ENCODE measurements around the gene PLAAT1.

Gene PLAAT1

GRCh38 chr3:193240850-193241706, at the start of gene PLAAT1:
Gene PLAAT1 (plus strand): TSS chr3:193241222. CDS start chr3:193255651, 14,429 bp downstream.
- peak; percentile 53 for DNase-seq

- no peak for DNase-seq
Measured at GRCh38 chr3:193194371-193194770, 46.7 kb upstream of the PLAAT1 start.

DNA sequence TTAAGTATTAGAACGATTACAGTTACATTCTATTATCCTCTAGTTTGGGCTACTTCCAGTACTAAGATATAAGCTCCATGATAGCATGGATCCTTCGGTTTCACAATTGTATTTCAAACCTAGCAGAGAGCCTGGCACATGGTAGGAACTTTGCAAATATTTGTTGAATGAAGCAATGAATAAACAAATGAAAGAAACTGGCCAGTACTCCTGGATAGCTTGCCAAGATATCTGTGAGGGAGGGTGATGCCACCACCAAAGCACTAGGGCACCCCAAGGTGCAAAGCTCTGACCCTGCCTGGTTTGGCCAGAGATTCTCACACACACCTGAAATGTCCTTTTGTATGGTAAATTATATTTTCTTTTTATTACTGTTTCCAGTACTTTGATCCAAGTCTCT, 44.3 kb upstream of the PLAAT1 start:
- no peak for DNase-seq

GRCh38 chr3:193207290-193208273, 33.4 kb upstream of the PLAAT1 start:
- no peak for DNase-seq

DNA sequence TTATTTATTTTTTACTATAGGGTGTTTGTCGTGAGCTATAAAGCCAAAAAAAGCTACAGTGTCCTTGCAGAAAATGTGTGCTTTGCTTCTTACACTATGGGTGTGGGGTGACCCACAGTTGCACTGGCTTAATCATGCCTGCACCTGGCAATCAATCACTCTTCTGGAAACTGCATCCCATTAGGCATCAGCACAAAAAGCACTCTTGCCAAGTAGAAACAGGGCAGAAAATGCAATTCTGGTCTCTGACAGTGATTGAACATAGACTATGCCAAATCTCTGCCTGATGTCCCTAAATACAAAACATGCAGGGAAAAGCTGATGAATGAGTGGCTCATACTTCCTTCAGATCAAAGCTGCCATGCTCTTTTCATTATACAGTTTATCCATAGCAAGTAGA, 30.4 kb upstream of the PLAAT1 start:
- DNase-seq: peak; percentile 18

GRCh38 chr3:193211173-193211572, 29.8 kb upstream of the PLAAT1 start:
- DNase-seq: no peak

DNA sequence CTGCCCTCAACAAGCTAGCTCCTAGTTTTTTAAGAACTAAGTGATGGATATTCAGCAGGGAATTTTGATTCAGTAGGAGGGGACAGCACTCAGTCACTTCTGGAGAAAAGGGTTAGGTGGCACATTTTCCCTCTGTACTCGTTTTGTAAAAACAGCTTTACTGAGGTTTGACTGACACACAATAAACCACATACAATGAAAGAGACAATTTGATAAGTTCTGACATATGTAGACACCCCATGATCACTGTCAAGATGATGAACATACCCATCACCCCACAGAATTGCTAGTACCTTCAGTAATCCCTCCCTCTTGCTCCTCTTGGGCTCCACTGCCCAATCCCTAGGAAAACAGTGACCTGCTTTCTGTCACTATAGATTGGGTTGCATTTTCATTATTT, 29.0 kb upstream of the PLAAT1 start:
- DNase-seq: no peak

- DNase-seq: no peak
Measured at GRCh38 chr3:193212844-193213243, 28.2 kb upstream of the PLAAT1 start.

DNA sequence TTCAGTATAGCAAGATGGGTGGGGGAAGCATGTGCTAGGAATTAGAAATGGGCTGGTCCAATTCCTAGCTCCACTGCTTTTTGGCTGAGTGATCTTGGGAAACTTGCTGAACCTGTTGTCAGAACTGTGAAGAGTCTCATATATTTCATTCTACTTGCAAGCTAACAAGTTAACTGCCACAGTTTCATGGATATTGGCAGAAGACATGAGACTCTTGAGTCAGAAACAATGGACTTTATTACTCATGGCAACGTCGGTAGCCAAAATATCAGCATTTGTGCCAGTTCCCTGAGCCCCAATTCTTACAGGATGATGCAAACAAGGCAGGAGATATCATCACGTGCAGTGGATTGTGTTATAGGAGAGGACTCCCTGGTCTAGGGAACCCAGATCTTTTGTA, 26.6 kb upstream of the PLAAT1 start:
- no peak for DNase-seq

DNA sequence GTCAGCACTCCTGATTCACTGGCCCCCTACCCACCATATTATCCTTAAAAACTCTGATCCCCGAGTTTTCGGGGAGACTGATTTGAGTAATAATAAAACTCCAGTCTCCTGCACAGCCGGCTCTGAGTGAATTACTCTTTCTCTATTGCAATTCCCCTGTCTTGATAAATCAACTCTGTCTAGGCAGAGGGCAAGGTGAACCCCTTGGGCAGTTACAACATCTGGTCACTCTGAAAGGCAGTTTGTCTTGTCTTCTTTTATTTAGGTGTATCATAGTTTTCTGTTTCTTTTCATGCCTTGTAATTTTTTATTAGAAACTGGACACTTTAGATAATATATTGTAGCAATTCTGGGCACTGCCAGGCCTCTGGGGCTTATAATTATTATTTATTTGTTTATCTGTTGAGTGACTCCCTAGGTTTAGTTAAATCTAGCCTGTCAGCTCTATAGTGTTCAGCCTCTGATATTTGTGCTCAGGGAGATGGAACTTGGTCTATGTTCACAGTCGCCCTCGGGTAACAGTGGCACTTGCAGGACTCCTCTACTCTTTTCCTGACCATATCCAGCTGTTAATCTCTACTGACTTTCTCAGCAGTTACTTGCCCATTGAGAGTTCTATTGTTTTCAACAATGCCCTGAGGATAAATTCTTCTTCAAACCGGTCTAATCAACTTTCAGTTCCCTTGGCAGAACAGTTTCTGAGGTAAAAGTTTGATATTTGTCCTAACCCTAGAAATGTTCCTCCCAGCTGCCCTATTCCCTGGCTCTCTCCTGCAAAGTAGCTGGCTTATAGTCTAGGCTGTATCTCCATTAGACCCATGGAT, 15.5 kb upstream of the PLAAT1 start:
- DNase-seq: no peak

DNA sequence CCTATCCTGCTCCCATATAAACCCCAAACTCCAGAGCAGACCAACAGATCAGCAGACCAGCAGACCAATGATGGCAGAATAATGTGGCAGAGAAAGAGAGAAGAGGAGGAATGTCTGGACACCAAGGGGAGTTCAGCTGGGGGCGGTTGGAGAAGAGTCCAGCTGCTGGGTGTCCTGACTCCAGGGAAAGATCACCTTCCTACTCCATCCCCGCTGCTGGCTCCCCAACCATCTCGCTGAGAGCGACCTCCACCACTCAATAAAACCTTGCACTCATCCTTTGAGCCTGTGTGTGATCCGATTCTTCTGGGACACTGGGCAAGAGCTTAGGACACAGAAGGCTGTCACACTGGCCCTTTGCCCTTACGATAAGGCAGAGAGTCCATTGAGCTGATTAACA, 12.8 kb upstream of the PLAAT1 start:
- no peak for DNase-seq

- peak; percentile 26 for DNase-seq
Measured at GRCh38 chr3:193229851-193230420, 11.1 kb upstream of the PLAAT1 start.

DNA sequence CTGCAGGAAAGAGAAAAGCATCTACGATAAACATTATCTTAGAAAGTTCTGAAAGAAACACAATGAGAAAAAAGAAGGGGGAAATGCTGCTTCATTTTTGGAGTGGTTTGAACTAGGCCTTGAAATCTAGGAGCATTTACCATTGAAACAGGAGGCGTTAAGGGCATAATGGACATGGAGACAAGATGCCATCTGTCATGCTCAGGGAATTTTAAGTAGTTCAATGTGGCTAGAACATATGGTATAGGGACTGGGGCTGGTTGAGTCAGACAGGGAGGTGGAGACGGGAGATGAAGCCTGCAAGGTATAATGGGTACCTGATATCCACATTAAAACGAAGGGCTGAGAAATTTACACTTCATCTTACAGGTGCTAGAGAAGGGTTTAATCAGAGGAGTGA, 10.4 kb upstream of the PLAAT1 start:
- DNase-seq: peak; percentile 88

- DNase-seq: peak; percentile 6
Measured at GRCh38 chr3:193231201-193231600, 9.8 kb upstream of the PLAAT1 start.

GRCh38 chr3:193236599-193236998, 4.4 kb upstream of the PLAAT1 start:
- DNase-seq: no peak

- DNase-seq: peak; percentile 8
Measured at GRCh38 chr3:193237030-193237429, 4.0 kb upstream of the PLAAT1 start.

DNA sequence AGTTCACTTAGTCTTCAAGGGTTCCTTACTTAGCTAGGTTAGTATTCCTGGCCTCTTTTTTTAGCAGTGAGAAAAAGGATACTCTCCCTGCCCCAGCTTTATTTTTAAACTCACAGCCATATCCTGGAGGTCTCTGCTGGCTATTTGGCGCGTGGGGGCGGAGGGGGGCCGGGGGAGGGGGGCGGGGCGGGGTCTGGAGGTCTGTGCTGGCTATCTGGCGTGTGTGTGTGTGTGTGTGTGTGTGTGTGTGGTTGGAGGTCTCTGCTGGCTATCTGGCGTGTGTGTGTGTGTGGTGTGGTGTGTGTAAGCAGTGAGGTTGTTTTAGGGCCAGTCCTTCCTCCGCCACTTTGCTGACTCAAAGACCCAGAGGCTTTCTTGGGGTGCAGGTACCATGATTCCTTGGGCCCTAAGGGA, 579 bp upstream of the PLAAT1 start:
- DNase-seq: no peak

- no peak for DNase-seq
Measured at GRCh38 chr3:193241716-193242115, 694 bp downstream of the PLAAT1 start.

DNA sequence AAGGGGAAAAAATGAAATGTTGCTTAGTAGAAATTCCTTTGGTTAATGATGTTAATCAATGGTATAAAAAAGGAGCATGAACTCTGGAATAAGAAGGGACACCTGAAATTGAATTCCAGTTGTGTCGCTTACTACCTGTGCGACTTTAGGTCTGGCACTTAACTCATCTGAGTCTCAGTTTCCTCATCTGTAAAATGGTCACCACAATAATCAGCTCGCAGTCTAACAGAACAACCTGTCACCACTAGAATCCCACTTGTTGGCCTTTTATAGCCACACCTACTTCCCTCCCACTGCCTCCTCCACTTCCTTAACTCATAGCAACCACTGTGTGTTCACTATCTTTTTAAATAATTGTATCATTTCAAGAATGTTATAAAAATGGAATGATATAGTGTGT, 2.5 kb downstream of the PLAAT1 start:
- no peak for DNase-seq

DNA sequence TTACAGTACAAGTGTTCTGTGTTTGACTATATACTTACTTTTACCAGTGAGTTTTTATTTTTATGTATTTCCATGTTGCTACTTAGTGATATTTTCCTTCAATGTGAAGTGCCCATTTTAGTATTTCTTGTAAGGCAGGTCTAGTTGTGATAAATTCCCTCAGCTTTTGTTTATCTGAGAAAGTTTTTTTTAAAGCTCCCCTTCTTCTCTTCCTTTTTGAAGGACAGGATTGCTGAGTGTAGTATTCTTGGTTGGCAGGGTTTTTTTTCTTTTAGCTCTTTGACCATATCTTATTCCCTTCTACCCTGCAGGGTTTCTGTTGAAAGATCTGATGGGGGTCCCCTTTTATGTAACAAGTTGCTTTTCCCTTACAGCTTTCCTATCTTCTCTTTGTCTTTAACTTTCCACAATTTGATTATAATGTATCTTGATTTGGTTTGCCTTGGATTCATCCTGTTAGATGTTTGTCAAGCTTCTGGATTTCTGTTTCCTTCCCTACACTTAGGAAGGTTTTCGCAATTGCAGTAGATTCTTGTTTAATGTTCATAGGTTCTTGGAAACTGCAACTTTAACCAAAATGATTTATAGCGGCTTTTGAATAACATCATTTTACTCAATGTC, 7.9 kb downstream of the PLAAT1 start:
- DNase-seq: no peak

GRCh38 chr3:193250492-193250891, 9.5 kb downstream of the PLAAT1 start:
- no peak for DNase-seq

All from NCI-H1694 (cell line).